Duodenal mucosa (tissue), 2 donors: ENCODE results near the gene RAPGEF5.

Experiments
- H3K27ac ChIP-seq: one replicate; pipeline ENCODE4 v1.7.0; 2013; ENCODE audit warnings: low read depth, low read length
- H3K27me3 ChIP-seq, 2 donors: one replicate each; pipeline ENCODE4 v1.7.0; 2013; ENCODE audit warnings: low read length in 2 of 2, control low read depth in 1 of 2; ENCODE audit not compliant: insufficient read depth in 2 of 2, control insufficient read depth in 1 of 2
- H3K36me3 ChIP-seq, 2 donors: one replicate each; pipeline ENCODE4 v1.7.0; 2013; ENCODE audit warnings: low read length in 2 of 2, control low read depth in 1 of 2; ENCODE audit not compliant: insufficient read depth in 2 of 2, control insufficient read depth in 1 of 2
- H3K4me1 ChIP-seq, 2 donors: one replicate each; pipeline ENCODE4 v1.7.0; 2013; ENCODE audit warnings: low read length in 2 of 2, control low read depth in 1 of 2; ENCODE audit not compliant: insufficient read depth in 2 of 2, control insufficient read depth in 1 of 2
- H3K4me3 ChIP-seq, 2 donors: one replicate each; pipeline ENCODE4 v1.7.0; 2013; ENCODE audit warnings: low read length in 2 of 2, low read depth in 1 of 2
- H3K9ac ChIP-seq, 2 donors: one replicate each; pipeline ENCODE4 v1.7.0; 2013; ENCODE audit warnings: low read length in 2 of 2, low read depth in 1 of 2
- H3K9me3 ChIP-seq, 2 donors: one replicate each; pipeline ENCODE4 v1.7.0; 2013; ENCODE audit warnings: low read length in 2 of 2, control low read depth in 1 of 2; ENCODE audit not compliant: control insufficient read depth in 1 of 2

The RAPGEF5 gene

GRCh38 chr7:22378199-22378980 is 21.4 kb upstream of the RAPGEF5 start:
- H3K27ac ChIP-seq: no peak overlapping the region
- no peaks in the 10 kb centered on the region for H3K27me3 ChIP-seq
- no peaks in the 10 kb centered on the region for H3K9me3 ChIP-seq
- H3K9ac ChIP-seq: no peak overlapping the region
- H3K4me3 ChIP-seq: no peak overlapping the region
- no peaks in the 10 kb centered on the region for H3K36me3 ChIP-seq
- H3K4me1 ChIP-seq: no peaks in the 10 kb centered on the region

- Histone ChIP-seq H3K4me1 (no peaks in the 10 kb centered on the region), H3K9me3 (no peaks in the 10 kb centered on the region), H3K27me3 (no peaks in the 10 kb centered on the region), H3K4me3 (no peak overlapping the region), H3K9ac (no peak overlapping the region), H3K36me3 (no peaks in the 10 kb centered on the region), H3K27ac (no peak overlapping the region)
Observed at GRCh38 chr7:22377703-22378102, 20.7 kb upstream of the RAPGEF5 start.

GRCh38 chr7:22375359-22376048 is 18.6 kb upstream of the RAPGEF5 start:
- Histone ChIP-seq H3K4me3 (no peak overlapping the region), H3K9ac (no peak overlapping the region), H3K27me3 (no peaks in the 10 kb centered on the region), H3K9me3 (no peaks in the 10 kb centered on the region), H3K27ac (no peak overlapping the region), H3K4me1 (no peaks in the 10 kb centered on the region), H3K36me3 (no peaks in the 10 kb centered on the region)

DNA sequence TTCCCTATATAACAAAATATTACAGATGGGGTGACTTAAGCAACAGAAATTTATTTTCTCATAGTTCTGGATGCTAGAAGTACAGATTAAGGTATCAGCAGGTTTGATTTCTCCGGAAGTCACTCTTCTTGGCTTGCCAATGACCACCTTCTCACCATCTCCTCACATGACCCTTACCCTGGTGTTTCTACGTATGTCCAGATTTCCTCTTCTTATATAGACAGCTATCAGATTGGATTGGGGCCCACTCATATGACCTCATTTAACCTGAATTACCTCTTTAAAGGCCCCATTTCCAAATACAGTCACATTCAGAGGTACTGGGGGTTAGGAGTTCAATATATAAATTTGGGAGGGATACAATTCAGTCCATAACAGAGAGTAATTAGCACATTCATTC is 17.0 kb upstream of the RAPGEF5 start:
- H3K4me1 ChIP-seq: no peaks in the 10 kb centered on the region
- no peaks in the 10 kb centered on the region for H3K27me3 ChIP-seq
- no peak overlapping the region for H3K4me3 ChIP-seq
- H3K9ac ChIP-seq: no peak overlapping the region
- no peak overlapping the region for H3K27ac ChIP-seq
- H3K9me3 ChIP-seq: no peaks in the 10 kb centered on the region
- H3K36me3 ChIP-seq: no peaks in the 10 kb centered on the region

DNA sequence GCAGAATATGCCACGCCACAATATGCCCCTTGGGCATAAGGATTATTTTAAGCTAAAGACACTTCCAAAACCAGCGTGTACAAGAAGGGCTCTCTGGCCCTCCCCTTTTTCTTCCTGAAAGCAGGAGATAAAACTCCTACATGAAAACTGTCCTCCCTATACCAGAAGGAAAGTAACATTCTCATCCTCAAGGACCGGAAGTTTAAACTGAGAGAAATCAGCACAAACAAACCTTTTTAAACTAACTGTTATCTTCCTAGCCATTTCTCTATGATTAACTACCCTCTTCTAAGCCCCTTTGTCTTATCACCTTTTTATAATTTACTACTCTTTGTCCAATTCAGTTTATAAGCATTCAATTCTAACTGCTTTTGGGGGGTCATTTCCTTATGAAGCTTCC is 16.4 kb upstream of the RAPGEF5 start:
- H3K4me3 ChIP-seq: no peak overlapping the region
- no peaks in the 10 kb centered on the region for H3K27me3 ChIP-seq
- no peaks in the 10 kb centered on the region for H3K9me3 ChIP-seq
- H3K36me3 ChIP-seq: no peaks in the 10 kb centered on the region
- H3K9ac ChIP-seq: no peak overlapping the region
- no peak overlapping the region for H3K27ac ChIP-seq
- H3K4me1 ChIP-seq: no peaks in the 10 kb centered on the region

GRCh38 chr7:22372863-22373262 is 15.9 kb upstream of the RAPGEF5 start:
- H3K27ac ChIP-seq: no peak overlapping the region
- no peak overlapping the region for H3K9ac ChIP-seq
- no peaks in the 10 kb centered on the region for H3K4me1 ChIP-seq
- H3K9me3 ChIP-seq: no peaks in the 10 kb centered on the region
- H3K4me3 ChIP-seq: no peak overlapping the region
- H3K36me3 ChIP-seq: no peaks in the 10 kb centered on the region
- no peaks in the 10 kb centered on the region for H3K27me3 ChIP-seq

DNA sequence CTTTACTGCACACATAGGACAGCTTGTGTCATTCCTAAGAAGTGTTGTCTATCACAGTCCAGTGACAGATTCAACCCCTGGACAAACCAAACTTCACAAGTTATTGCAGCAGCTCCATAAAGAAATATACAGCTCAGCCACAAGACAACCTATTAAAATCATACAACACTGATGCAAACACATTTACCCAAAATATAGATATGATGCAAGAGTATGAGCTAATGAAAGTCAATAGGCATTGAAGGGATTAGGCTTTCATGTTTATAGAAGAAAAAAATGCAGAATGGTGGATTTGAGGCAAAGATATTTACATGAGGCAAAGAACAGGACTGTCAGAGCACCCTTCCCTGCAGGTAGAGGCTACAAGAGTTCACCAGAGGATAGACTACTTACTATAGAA is 14.9 kb upstream of the RAPGEF5 start:
- Histone ChIP-seq H3K4me3 (no peak overlapping the region), H3K9ac (no peak overlapping the region), H3K27ac (no peak overlapping the region), H3K36me3 (no peaks in the 10 kb centered on the region), H3K27me3 (no peaks in the 10 kb centered on the region), H3K9me3 (no peaks in the 10 kb centered on the region), H3K4me1 (no peaks in the 10 kb centered on the region)

- Histone ChIP-seq H3K4me3 (no peak overlapping the region), H3K9ac (no peak overlapping the region), H3K4me1 (no peaks in the 10 kb centered on the region), H3K27me3 (no peaks in the 10 kb centered on the region), H3K36me3 (no peaks in the 10 kb centered on the region), H3K27ac (no peak overlapping the region), H3K9me3 (no peaks in the 10 kb centered on the region)
Observed at GRCh38 chr7:22364900-22365299, 7.9 kb upstream of the RAPGEF5 start.

GRCh38 chr7:22363756-22364422 is 6.9 kb upstream of the RAPGEF5 start:
- H3K27ac ChIP-seq: no peak overlapping the region
- H3K36me3 ChIP-seq: no peaks in the 10 kb centered on the region
- no peak overlapping the region for H3K9ac ChIP-seq
- no peaks in the 10 kb centered on the region for H3K4me1 ChIP-seq
- no peaks in the 10 kb centered on the region for H3K27me3 ChIP-seq
- no peaks in the 10 kb centered on the region for H3K9me3 ChIP-seq
- no peak overlapping the region for H3K4me3 ChIP-seq

- H3K4me1 ChIP-seq: no peaks in the 10 kb centered on the region
- no peak overlapping the region for H3K4me3 ChIP-seq
- H3K27ac ChIP-seq: no peak overlapping the region
- no peaks in the 10 kb centered on the region for H3K27me3 ChIP-seq
- H3K9me3 ChIP-seq: no peaks in the 10 kb centered on the region
- H3K36me3 ChIP-seq: no peaks in the 10 kb centered on the region
- no peak overlapping the region for H3K9ac ChIP-seq
Observed at GRCh38 chr7:22361795-22362194, 4.8 kb upstream of the RAPGEF5 start.
